Stimulated activated naive B cell treated with anti-CD40 and anti-IgM and Interleukin-4, amounts not matched to agents 10 μg/mL and 1 μg/mL and 100 μg/mL, for 72 hours (primary cell): ENCODE results near the gene ZBTB16.

ENCODE experiments used
- ATAC-seq, 2 donors: fragments of 150-1000 bp; cut with Tn5 transposase; replicated peaks; 2 replicates each; pipeline ENCODE4 v1.10.0; 2021; ENCODE audit warnings: moderate library complexity in 1 of 2
- DNase-seq: peaks from one replicate; pipeline ENCODE4 v3.0.0; 2021
- H3K27ac Mint-ChIP-seq: one replicate; pipeline ENCODE4 v1.8.0; 2022; ENCODE audit warnings: mild to moderate bottlenecking, mixed read lengths
- H3K27me3 Mint-ChIP-seq, 2 donors: one replicate each; pipeline ENCODE4 v1.8.0; 2022; ENCODE audit warnings: mixed read lengths in 2 of 2
- H3K36me3 Mint-ChIP-seq, 2 donors: one replicate each; pipeline ENCODE4 v1.8.0; 2022; ENCODE audit warnings: mixed read lengths in 2 of 2, mild to moderate bottlenecking in 1 of 2
- H3K4me1 Mint-ChIP-seq, 2 donors: one replicate each; pipeline ENCODE4 v1.8.0; 2022; ENCODE audit warnings: mixed read lengths in 2 of 2, mild to moderate bottlenecking in 1 of 2
- H3K4me3 Mint-ChIP-seq, 2 donors: one replicate each; pipeline ENCODE4 v1.8.0; 2022; ENCODE audit warnings: mild to moderate bottlenecking in 2 of 2, mixed read lengths in 2 of 2, moderate library complexity in 1 of 2
- H3K9me3 Mint-ChIP-seq, 2 donors: one replicate each; pipeline ENCODE4 v1.8.0; 2022; ENCODE audit warnings: mixed read lengths in 2 of 2, mild to moderate bottlenecking in 1 of 2

The ZBTB16 gene

DNA sequence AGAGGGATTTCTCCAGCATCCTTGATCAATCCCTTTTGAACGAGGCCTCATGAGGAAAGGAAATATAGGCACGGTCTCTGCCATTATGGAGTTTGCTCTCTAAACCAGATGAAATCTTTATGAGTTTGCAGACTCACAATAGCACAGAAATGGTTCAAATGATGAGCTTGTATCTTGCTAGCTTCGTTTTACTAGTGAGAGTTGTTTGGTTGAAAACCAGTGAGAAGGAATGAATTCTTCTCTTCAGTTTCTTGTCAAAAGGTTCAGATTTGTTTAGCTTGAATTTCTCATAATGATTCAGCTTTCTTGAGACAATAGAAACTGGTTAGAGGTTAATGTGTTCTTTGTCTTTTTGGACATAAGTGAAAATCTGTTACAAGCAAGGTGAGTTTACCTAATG lies 92.7 kb downstream of the ZBTB16 start:
- DNase-seq = no peak
- ATAC-seq = no peak
- no peak overlapping the region for H3K4me3 Mint-ChIP-seq
- H3K36me3 Mint-ChIP-seq = no peaks in the 10 kb centered on the region
- H3K27ac Mint-ChIP-seq = no peak overlapping the region
- H3K4me1 Mint-ChIP-seq = peaks cover 22 to 75% of the 10 kb centered on the region in 2 donors
- no peaks in the 10 kb centered on the region for H3K9me3 Mint-ChIP-seq
- no peaks in the 10 kb centered on the region for H3K27me3 Mint-ChIP-seq

DNA sequence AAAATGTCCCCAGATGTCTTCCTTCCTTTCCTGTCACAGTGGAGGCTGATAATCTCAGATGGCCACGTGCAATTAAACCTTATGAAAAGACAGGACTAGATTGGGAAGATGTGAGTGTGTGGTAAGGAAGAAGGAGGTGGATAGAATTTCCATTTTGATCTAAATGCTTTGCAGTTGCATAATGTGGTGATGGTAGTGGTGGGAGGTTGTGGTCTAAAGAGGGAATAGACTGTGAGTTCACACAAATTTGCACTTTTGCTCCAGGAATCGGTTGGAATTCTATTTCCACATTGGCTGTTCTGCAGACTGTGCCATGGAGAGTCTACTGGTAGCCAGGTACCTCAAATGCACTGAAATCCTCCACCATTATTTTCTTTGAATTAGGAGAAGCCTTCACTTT lies 93.3 kb downstream of the ZBTB16 start:
- peaks cover 27 to 78% of the 10 kb centered on the region in 2 donors for H3K4me1 Mint-ChIP-seq
- H3K27ac Mint-ChIP-seq = no peak overlapping the region

DNA sequence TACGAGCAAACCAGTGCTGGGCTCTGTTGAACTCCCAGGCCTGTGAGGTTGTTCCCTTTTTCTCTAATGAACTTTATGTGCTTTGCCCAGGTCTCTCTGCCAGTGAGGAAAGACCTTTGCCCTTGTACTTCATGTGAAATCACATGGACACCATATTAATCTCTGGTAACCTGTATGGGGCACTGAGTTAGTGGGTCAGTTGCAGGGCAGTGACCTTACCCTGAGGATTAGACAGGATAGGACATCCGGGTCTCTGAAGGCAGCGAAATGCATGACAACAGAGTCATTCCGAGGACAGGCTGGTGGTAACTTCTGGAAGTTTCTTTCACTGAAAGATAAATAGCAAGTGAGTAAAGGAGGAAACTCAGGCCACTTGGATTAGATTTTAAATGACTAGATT lies 93.7 kb downstream of the ZBTB16 start:
- Mint-ChIP-seq H3K27ac (no peak overlapping the region), H3K36me3 (peaks cover 0 to 4% of the 10 kb centered on the region in 2 donors), H3K4me3 (no peak overlapping the region), H3K27me3 (no peaks in the 10 kb centered on the region), H3K4me1 (peaks cover 29 to 78% of the 10 kb centered on the region in 2 donors), H3K9me3 (no peaks in the 10 kb centered on the region)
- ATAC-seq = no peak
- no peak for DNase-seq

More for the DNA sequence above, 93.3 kb downstream of the ZBTB16 start:
- no peaks in the 10 kb centered on the region for H3K36me3 Mint-ChIP-seq
- no peaks in the 10 kb centered on the region for H3K9me3 Mint-ChIP-seq
- ATAC-seq (no peak), DNase-seq (no peak)
- no peak overlapping the region for H3K4me3 Mint-ChIP-seq
- no peaks in the 10 kb centered on the region for H3K27me3 Mint-ChIP-seq

DNA sequence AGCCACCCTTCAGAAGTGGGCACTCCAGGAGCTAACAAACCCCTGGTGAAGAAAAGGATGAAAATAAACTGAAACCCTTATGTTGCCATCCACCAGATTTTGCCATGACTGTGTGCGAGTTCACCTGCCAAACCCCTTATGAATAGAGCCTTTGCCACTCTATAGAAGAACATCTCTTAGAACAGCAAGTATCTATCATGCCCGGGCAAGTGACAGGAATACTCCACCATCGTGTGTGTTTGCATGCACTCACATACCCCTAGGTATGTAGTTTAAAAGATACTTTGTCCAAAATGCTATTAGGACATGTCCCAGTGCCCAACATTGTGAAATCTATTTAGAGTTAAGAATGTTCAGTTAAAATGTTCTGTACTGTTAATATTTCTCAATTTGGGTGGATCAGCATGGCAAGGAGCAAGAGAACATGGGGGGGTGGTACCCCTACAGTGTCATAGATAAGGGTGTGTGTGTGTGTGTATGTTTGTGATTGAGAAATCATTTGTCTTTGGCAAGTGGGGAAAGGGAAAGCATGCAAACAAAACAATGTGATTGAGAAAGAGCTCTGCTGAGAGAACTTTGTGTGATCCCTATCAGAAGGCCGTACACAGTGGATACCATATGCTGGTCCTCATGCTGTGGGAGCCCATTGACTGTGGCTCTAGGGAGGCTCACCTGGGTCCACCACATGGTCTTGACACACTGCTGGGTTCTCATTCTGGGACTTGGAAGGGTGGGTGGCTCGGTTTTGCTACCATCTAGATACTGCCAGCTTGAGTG lies 94.9 kb downstream of the ZBTB16 start:
- H3K4me1 Mint-ChIP-seq = peaks cover 33 to 78% of the 10 kb centered on the region in 2 donors
- no peak for DNase-seq

DNA sequence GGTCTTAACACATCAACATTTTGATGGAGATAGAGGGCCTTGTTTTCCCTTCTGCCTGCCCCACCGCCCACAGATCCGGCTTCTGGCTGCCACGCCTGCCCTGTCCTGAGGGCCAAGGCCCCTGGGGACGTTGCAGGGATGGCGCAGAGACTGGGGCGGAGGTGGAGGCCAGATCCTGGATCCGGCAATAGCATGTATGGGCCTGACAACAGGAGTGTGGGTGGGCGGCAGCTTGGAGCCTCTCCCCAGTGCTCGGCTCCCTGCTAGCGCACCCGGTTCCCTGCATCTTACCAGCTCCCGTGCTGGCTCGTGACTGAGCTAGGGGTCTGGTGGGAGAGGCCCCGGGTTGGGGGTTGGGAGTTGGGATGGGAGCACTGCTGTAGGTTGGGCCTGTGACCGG lies 95.6 kb downstream of the ZBTB16 start:
- Mint-ChIP-seq H3K4me1 (peaks cover 33 to 78% of the 10 kb centered on the region in 2 donors), H3K36me3 (peaks cover 0 to 6% of the 10 kb centered on the region in 2 donors), H3K4me3 (no peak overlapping the region), H3K27me3 (no peaks in the 10 kb centered on the region), H3K27ac (no peak overlapping the region), H3K9me3 (no peaks in the 10 kb centered on the region)
- DNase-seq (no peak), ATAC-seq (no peak)

More for the DNA sequence above, 94.9 kb downstream of the ZBTB16 start:
- ATAC-seq = no peak
- H3K9me3 Mint-ChIP-seq = no peaks in the 10 kb centered on the region
- no peaks in the 10 kb centered on the region for H3K27me3 Mint-ChIP-seq
- no peak overlapping the region for H3K27ac Mint-ChIP-seq
- no peak overlapping the region for H3K4me3 Mint-ChIP-seq
- peaks cover 0 to 6% of the 10 kb centered on the region in 2 donors for H3K36me3 Mint-ChIP-seq

DNA sequence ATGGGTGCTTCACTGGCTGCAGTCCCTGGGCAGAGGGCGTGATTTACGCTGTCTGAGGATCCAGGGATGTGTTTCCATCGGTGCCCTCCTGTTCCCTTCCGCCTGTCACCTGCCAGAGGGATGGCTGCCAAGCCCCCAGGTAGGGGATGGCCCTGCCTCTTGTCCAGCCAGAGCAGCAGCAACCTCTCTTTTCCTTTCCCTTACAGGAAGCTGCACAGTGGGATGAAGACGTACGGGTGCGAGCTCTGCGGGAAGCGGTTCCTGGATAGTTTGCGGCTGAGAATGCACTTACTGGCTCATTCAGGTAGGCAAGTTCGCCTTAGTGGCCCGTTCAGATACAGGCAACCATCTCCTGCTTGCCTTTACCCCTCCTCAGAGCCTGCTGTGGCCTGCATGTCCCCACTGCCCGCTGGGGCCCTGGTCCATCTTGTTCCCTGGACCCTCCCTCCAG lies 96.6 kb downstream of the ZBTB16 start:
- H3K27me3 Mint-ChIP-seq = no peaks in the 10 kb centered on the region

DNA sequence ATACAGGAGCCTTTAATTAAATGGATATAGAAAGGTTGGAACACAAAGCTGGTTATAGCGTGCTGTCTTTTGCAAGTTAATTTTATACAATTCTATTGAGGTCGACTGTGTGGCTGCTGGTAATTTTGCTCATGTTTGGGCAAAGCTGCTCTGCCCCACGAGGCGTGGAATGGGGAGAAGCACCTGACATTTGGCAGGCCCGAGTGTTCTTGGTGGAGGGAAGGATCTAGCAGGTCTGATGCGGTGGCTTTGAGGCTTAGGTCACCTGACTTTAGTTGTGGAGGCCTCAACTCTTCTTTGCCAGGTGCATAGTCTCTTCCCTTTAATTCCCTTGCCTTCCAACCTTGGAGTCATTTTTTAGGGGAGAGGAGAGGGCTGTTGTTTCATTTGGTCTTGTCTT lies 97.3 kb downstream of the ZBTB16 start:
- DNase-seq (no peak), ATAC-seq (no peak)
- no peaks in the 10 kb centered on the region for H3K27me3 Mint-ChIP-seq
- no peak overlapping the region for H3K27ac Mint-ChIP-seq
- peaks cover 0 to 6% of the 10 kb centered on the region in 2 donors for H3K36me3 Mint-ChIP-seq
- peaks cover 3 to 5% of the 10 kb centered on the region in 2 donors for H3K9me3 Mint-ChIP-seq
- peaks cover 47 to 84% of the 10 kb centered on the region in 2 donors for H3K4me1 Mint-ChIP-seq
- H3K4me3 Mint-ChIP-seq = no peak overlapping the region

More for the DNA sequence above, 96.6 kb downstream of the ZBTB16 start:
- H3K9me3 Mint-ChIP-seq = peaks cover 0 to under 1% of the 10 kb centered on the region in 2 donors
- H3K27ac Mint-ChIP-seq = no peak overlapping the region
- ATAC-seq (no peak), DNase-seq (no peak)
- peaks cover 43 to 82% of the 10 kb centered on the region in 2 donors for H3K4me1 Mint-ChIP-seq
- peaks cover 0 to 6% of the 10 kb centered on the region in 2 donors for H3K36me3 Mint-ChIP-seq
- no peak overlapping the region for H3K4me3 Mint-ChIP-seq

DNA sequence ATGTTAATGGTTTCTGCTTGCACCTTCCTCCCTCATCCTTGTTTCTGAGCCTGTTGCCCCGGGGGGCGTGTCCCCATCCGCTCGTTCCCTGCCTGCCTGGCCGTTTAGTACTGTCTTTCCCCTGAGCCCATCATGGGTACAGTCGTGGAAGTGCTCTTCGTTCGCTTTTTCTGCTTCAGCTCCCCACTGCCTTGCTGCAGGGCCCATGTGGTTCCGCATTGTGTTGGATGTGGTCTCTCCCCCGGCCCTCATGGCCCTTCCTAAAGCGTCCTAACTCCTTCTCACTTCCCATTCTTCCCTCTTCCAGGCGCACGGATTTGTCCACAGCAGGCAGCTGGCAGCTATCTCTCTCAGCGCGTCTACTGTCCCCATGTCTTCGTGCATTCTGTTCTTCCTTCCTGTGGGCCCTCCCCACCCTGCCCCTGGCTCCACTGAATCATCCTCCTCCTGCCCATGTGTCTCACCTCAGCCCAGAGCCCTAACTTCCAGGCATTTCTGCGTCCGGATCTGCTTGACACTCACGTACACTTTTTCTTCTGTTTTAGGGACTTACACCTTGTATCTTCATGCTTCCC lies 98.1 kb downstream of the ZBTB16 start:
- Mint-ChIP-seq H3K36me3 (peaks cover 0 to 6% of the 10 kb centered on the region in 2 donors), H3K27ac (no peak overlapping the region), H3K9me3 (peaks cover 3 to 5% of the 10 kb centered on the region in 2 donors), H3K27me3 (no peaks in the 10 kb centered on the region), H3K4me3 (no peak overlapping the region), H3K4me1 (peaks cover 47 to 85% of the 10 kb centered on the region in 2 donors)
- ATAC-seq = no peak
- DNase-seq = no peak

DNA sequence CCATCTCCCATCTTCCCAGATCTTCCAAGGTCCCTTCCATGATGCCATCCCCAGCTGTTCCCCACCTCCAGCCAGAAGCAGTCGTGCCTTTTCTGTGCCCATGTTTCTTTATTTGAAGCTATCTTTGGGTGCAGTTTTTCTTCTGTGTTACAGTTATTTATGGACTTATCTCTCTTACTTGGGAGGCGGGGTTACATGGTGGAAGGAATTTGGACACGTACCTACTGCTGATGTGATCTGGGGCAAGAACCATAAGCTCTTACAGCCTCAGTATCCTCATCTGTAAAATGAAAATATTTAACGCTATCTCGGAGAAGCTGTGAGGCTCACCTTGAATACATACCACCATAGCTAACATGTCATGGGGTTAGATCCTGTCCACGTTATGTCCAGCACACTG lies 98.9 kb downstream of the ZBTB16 start:
- no peak for ATAC-seq
- peak overlapping the region; percentile 16 for H3K27ac Mint-ChIP-seq
- peaks cover 0 to 6% of the 10 kb centered on the region in 2 donors for H3K36me3 Mint-ChIP-seq
- H3K27me3 Mint-ChIP-seq = no peaks in the 10 kb centered on the region
- DNase-seq = no peak
- H3K4me1 Mint-ChIP-seq = peaks cover 50 to 85% of the 10 kb centered on the region in 2 donors
- no peak overlapping the region for H3K4me3 Mint-ChIP-seq
- H3K9me3 Mint-ChIP-seq = peaks cover 3 to 5% of the 10 kb centered on the region in 2 donors

DNA sequence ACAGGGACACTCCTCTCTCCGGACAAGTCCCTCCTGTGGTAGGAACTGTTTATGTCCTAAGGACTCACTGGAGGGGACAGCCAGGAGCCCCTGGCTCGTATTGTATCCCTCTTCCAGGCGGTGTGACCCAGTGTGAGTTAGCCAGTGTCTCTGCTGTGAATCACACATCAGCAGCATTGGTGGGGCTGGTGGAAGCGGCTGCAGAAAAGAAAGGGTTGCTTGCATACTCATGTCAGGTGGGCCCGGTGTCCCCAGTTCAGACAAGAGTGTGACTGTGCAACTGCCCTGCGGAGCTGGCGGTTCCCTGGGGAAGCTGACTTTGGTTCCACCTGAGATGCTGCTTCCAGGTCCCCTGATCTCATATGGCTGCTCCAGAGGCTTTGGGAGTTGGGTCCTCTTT lies 99.4 kb downstream of the ZBTB16 start:
- DNase-seq = no peak
- Mint-ChIP-seq H3K36me3 (peaks cover 0 to 6% of the 10 kb centered on the region in 2 donors), H3K27me3 (no peaks in the 10 kb centered on the region), H3K9me3 (peaks cover 3 to 5% of the 10 kb centered on the region in 2 donors), H3K4me1 (peaks cover 55 to 88% of the 10 kb centered on the region in 2 donors), H3K4me3 (no peak overlapping the region), H3K27ac (peak overlapping the region; percentile 76)
- ATAC-seq = no peak

DNA sequence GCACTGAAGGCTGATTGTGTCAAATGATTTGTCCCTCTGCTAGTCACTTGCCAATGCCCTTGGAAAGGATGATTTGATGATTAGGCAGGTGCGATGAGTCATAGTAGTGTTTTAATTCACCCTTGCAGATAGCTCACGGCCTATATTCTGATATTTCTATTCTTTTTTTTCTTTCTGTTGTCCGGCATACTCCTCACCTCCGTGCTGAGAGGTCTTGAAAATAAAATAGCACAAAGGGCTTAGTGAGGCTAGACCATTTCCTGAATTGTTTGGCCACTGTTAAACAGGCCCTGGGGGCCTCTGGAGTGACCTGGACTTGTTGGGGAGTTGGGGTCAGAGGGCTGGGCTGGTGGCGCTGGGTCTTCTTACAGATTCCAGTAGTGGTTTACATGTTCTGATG lies 99.8 kb downstream of the ZBTB16 start:
- Mint-ChIP-seq H3K9me3 (peaks cover 3 to 5% of the 10 kb centered on the region in 2 donors), H3K27me3 (no peaks in the 10 kb centered on the region), H3K4me1 (peaks cover 56 to 92% of the 10 kb centered on the region in 2 donors), H3K36me3 (peaks cover 0 to 6% of the 10 kb centered on the region in 2 donors), H3K27ac (peak overlapping the region; percentile 76), H3K4me3 (peak overlapping the region; percentile 49 to 74)
- ATAC-seq (no peak), DNase-seq (no peak)

DNA sequence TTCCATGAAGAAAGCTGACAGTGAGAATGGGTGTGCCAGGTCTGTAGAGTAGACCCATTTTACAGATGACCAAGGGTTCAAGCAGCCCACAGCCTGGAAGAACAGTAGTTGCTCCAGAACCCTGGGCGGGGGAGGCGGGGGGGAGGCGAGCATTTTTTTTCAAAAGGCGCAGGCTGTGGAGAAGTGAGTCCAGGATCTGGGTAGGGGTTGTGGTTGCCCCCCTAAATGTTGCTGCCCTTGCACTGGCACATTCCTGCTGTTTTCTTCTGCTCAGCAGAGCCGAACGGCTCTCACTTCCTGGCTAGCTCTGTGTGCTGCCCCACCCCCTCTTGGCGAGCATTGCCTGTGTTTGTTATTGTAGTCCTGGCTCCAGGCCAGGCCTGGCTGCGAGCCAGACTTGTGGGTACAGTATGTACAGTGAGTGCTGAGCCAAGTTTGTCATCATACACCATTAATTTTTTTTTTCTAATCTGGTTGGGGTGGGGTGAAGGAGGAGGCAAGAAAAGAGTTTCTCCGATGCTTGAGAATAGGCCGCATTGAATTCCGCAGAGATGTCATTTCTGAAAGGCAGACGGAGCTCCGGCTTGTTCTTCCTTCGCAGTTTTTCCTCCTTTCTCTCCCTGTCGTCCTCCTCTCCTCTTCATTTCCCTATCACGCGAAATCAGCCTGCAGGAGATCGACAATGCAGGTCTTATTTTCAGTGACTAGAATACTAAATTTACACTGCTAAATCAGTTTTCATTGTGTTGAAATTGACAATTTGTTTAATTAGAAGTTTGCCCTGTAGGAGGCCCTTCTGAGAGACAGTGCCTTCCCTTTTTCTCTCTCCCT lies 100.5 kb downstream of the ZBTB16 start:
- Mint-ChIP-seq H3K9me3 (peaks cover 3 to 5% of the 10 kb centered on the region in 2 donors), H3K36me3 (peaks cover 0 to 6% of the 10 kb centered on the region in 2 donors), H3K27me3 (no peaks in the 10 kb centered on the region), H3K4me3 (peak overlapping the region; percentile 69 to 74), H3K4me1 (peaks cover 60 to 92% of the 10 kb centered on the region in 2 donors), H3K27ac (peak overlapping the region; percentile 76)
- ATAC-seq (peak; percentile 90 to 92), DNase-seq (peak; percentile 85)

DNA sequence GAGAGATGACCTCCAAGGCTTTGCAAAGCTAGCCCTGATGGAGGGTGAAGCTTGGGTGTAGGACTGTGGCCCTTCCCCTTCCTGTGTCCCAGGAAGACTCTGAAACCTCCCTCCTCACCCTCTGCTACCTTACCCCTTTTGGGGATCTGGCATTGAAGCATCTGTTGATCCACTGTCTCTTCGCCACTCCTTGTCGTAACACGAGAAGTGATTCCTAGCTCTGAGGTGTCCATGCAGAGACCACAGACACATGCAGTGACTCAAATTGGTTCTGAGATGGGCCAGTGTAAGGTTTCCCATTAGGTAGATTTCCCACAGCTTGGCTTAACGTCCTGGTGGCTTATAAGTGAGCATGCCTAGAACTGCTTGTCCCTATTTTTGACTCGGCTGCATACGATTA lies 101.4 kb downstream of the ZBTB16 start:
- Mint-ChIP-seq H3K4me1 (peaks cover 64 to 93% of the 10 kb centered on the region in 2 donors), H3K9me3 (peaks cover 3 to 5% of the 10 kb centered on the region in 2 donors), H3K36me3 (peaks cover 0 to 6% of the 10 kb centered on the region in 2 donors), H3K4me3 (peak overlapping the region; percentile 11 to 69), H3K27me3 (no peaks in the 10 kb centered on the region), H3K27ac (peak overlapping the region; percentile 72)
- peak in 1 of 2 donors; percentile 32 for ATAC-seq
- no peak for DNase-seq
